Left hindlimb (tissue), 1 donor: ENCODE results near the gene LHX8.
"Not testable (repeated sequence)": the region's sequence is repeated elsewhere in the genome, so short reads cannot be mapped to it uniquely, and the experiment has no call there.

Experiments used
- DNase-seq: peaks from one replicate; pipeline ENCODE4 v3.0.0-alpha.2; 2018

Gene LHX8

DNA sequence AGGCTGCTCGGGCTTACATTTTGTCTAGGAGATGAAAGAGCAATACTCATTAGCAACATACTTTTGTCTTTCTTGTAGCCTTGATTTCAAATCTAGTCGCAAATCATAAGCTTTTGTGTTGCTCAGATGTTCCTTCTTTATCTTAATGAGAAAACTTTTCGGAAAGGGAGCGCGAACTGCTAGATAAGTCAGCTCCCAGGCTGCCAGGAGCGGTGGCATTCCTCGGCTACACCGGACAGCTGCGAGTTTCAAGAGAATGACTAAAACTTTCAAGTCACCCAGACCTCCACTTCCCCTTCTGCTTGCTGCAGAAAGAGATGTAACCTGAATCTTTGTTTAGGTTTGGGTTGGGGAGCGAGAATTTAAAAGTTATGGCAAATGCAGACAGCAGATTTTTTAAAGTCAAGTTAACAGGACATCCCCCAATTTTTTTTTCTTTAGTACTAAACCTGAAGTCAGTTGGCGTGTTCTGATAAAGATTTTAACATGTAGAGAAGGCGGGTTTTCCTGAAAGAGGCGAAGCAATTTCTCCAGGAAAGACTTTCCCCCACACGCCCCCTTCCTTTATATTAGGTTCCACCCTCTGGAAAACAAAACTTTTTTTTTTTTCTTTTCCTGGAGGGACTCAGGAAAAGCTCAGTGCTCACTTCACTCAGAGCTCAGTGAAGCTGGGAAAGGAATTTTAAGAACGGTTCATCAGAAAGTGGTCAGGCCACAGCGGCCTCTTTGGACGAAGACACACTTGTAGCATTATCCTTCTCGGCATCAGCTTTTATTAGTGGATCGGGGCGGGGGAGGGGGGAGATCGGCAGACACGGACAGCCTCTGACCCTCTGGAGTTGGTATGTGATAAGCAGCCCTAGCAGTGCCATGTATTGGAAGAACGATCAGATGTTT, at the start of gene LHX8:
Gene LHX8, plus strand, starts transcription at position 639 of the 897 bp plus-strand sequence. CDS start 2,227 bp downstream, outside the sequence.
- no peak for DNase-seq

DNA sequence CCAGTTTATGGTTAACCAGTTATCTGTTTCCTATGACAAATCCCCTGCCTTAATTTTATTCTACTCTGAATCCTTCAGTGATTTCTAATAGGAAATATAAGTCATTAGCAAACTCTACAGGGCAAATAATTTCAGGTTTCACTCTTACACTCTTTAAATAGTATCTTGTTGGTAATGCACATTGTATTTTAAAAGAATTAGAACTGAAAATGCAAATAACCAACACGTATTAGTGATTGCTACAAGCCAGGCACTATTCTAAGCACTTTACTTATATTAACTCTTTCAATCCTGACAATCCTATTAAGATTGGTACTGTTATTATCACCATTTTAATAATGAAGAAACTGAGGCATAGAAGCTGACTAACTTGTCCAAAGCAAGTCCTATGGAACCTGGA, 48.3 kb upstream of the LHX8 start:
- no peak for DNase-seq

DNA sequence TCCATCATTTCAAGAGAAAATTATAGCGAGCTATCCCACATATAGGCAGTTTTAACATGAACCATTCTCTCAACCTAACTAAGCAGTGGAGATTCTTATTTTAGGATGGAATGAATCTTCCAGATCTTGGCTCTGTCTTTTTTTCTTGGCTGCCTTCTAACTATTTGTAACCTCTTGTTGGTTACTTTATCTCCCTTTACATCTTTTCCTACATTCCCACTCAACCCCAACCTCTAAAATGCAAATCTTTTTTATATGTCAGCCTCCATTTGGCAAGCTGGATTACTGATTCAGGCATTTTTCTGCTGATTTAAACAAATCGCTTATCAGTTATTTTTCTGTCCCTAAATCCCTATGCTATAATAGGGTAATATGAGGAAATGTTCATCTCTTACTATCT, 46.9 kb upstream of the LHX8 start:
- DNase-seq = no peak

GRCh38 chr1:75092141-75092540, 42.0 kb upstream of the LHX8 start:
- no peak for DNase-seq

GRCh38 chr1:75097654-75098053, 36.5 kb upstream of the LHX8 start:
- DNase-seq = peak; percentile 38

DNA sequence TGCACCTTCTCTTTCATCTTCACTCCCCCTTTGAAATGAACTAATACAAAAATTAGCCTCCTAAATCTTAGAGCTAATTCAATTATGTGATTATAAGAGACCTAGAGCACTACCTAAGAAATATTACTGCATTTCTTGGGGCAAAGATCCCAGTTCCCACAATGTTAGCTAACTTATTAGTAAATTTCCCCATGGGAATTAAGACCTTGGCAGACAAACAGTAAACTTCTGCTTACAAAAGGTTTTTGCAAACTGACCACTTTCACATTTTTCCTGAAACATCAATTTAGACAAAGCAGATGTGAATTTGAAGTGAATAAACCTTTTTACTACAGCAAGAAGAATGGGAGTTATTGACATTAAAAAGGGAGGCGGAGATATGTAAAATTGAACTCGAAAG, 34.6 kb upstream of the LHX8 start:
- no peak for DNase-seq

DNA sequence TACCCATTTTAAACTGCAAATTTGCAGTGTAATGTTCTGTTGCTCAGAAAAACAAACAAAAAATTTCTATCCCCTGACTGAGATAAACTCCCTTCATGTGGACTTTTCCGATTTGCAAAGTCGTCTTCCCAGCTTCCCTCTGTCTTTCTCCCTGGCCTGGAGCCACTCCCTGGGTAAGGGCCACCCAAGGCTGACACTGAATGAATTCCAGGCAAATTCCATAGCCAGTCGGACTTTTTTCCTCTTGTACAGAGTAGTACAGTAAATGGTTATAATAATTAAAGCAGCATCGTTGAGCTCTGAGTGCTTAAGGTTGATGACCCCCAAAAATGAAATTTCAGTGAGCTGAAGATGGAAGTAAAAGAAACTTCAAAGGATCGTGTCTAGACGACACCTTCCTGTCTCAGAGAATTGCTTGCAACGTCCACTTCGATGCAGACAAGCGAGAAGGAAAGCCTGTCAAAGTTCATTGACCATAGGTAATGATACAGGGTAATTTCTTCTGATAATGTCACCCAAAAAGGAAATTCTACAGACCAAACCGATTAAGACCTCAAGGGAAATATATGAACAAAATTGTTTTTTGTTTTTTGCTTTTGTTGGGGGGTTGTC, 33.6 kb upstream of the LHX8 start:
- no peak for DNase-seq

DNA sequence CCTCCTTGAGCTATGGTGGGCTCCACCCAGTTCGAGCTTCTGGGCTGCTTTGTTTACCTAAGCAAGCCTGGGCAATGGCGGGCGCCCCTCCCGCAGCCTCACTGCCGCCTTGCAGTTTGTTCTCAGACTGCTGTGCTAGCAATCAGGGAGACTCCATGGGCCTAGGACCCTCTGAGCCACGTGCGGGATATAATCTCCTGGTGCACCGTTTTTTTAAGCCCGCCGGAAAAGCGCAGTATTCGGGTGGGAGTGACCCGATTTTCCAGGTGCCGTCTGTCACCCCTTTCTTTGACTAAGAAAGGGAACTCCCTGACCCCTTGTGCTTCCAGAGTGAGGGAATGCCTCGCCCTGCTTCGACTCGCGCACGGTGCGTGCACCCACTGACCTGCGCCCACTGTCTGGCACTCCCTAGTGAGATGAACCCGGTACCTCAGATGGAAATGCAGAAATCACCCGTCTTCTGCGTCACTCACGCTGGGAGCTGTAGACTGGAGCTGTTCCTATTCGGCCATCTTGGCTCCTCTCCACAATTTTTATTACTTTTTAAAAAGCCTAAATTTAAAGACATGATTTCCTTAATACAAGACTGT, 21.7 kb upstream of the LHX8 start:
- not testable (repeated sequence) for DNase-seq

GRCh38 chr1:75115654-75116053, 18.5 kb upstream of the LHX8 start:
- DNase-seq = no peak

GRCh38 chr1:75123756-75124155, 10.4 kb upstream of the LHX8 start:
- no peak for DNase-seq

GRCh38 chr1:75124510-75124909, 9.7 kb upstream of the LHX8 start:
- DNase-seq = peak; percentile 18

DNA sequence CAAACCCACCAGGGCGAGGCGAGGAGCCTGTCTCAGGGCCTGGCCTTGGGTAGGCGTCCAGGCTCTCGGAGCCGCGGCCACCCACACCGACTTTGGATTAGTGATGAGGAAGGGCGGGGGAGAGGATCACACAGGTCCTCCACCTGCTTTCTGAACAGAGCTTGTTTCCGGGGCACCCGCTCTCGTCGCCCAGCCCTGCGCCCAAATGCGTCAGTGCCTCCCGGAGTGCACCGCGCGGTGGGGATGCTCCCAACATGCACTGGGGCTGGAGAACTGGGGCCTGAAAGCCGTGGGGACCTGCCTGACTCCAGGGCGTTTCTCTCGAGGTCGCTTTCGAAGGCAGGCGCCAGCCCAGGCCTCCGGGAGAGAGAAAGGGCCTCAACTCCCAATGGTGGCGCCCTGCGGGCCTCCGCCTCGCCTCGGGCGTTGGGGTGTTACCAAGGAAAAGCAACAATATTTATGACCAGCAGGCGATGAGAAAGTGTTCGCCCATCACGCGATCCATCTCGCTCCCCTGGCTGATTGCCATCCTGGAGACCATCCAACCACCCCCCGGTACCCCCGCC, 8.9 kb upstream of the LHX8 start:
- DNase-seq = peak; percentile 21

GRCh38 chr1:75126611-75127101, 7.5 kb upstream of the LHX8 start:
- no peak for DNase-seq

DNA sequence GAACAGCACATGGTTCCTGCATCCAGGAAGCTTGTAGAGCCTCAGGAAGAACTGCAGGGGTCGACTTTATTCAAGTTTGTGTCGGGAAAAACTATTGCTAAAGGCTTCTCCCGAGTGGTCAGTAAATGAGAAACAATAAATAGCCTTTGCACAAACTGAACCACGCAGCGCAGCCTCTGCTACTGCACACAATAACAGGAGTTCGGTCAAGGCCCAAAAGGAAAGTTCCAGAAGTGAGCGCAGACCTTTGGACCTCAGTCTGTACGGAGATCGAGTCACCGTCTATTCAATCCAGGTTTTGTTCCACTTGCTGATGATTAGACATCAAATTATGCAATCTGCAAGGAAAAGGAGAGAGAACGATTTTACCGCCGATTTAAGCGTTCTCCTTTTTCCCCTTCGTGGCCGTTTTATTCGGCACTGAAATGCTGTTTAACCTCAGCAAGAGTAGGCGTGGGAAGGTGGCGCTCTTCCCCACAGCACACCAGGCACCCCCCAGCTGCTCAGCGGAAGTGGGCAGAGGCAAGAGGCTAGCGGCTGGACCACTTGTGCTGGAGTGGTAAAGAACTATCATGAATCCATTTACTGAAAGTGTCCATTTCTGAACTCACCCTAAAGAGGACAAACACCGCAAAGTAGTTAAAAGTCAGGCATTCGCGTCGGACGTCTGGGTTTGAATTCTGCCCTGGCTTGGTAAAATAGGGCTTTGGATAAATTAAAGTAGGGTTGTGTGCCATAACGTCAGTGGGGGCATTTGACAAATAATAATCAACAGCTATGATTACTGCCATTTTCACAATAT, 6.1 kb upstream of the LHX8 start:
- peak; percentile 19 for DNase-seq

- DNase-seq = no peak
Measured at GRCh38 chr1:75129660-75129982, 4.6 kb upstream of the LHX8 start.

- no peak for DNase-seq
Measured at GRCh38 chr1:75129983-75130789, 4.0 kb upstream of the LHX8 start.

GRCh38 chr1:75130865-75131564, 3.2 kb upstream of the LHX8 start:
- no peak for DNase-seq

GRCh38 chr1:75131565-75132241, 2.5 kb upstream of the LHX8 start:
- no peak for DNase-seq

DNA sequence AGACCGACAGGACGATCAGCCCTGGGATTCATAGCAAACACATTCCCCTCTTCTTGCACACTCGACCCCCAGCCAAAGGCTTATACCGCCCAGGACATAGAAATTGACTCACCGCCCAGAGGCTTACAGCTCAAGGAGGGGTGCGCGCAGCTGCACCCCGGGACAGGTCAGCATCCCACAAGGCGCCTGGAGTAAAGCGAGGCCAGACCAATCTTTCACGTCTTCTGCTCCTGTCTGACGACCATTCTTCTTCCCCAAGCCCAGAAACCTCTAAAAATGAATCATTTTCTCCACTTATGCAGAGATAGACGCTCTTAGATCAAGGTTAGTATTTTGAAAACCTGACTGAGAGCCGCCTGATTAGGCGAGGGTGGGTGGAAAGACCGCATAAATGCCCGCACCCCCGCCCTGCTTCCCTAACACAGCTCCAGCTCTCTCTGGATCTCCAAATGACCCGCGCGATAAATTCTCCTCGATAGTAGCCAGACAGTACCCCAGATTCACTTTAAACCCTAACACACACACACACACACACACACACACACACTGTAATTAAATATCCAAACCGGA, 1.9 kb upstream of the LHX8 start:
- DNase-seq = no peak
